ENCODE measurements around the gene AKAP9.

The AKAP9 gene

DNA sequence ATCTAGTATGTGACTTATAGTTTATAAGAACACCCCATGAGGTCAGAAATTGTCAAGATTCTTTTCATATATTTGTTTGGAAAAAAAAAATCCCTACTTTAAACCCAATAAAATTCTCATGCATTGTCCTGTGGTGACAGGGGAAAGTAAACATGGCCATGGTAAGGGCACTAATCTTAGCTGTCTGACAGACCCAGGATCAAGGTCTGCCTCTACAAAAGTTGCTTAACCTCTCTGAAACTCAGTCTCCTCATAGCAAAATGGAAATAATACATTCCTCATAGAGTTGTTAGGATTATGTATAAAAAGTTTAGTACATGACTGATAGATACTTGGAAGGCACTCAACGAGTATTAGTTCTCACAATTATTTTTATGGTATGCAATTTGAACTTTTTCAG lies 22.3 kb upstream of the AKAP9 start:
- no peak for DNase-seq (ENCODE audit: low read depth in 1 of 2, low spot score in 1 of 2)
- Histone ChIP-seq H3K27ac (replicated peaks) (no peak overlapping the region), H3K4me3 (replicated peaks; ENCODE audit: insufficient read depth, low read length) (no peak overlapping the region), H3K27me3 (ENCODE audit: insufficient read depth, poor library complexity, severe bottlenecking) (no peaks in the 10 kb centered on the region)
- TF ChIP-seq, protein P1, sequence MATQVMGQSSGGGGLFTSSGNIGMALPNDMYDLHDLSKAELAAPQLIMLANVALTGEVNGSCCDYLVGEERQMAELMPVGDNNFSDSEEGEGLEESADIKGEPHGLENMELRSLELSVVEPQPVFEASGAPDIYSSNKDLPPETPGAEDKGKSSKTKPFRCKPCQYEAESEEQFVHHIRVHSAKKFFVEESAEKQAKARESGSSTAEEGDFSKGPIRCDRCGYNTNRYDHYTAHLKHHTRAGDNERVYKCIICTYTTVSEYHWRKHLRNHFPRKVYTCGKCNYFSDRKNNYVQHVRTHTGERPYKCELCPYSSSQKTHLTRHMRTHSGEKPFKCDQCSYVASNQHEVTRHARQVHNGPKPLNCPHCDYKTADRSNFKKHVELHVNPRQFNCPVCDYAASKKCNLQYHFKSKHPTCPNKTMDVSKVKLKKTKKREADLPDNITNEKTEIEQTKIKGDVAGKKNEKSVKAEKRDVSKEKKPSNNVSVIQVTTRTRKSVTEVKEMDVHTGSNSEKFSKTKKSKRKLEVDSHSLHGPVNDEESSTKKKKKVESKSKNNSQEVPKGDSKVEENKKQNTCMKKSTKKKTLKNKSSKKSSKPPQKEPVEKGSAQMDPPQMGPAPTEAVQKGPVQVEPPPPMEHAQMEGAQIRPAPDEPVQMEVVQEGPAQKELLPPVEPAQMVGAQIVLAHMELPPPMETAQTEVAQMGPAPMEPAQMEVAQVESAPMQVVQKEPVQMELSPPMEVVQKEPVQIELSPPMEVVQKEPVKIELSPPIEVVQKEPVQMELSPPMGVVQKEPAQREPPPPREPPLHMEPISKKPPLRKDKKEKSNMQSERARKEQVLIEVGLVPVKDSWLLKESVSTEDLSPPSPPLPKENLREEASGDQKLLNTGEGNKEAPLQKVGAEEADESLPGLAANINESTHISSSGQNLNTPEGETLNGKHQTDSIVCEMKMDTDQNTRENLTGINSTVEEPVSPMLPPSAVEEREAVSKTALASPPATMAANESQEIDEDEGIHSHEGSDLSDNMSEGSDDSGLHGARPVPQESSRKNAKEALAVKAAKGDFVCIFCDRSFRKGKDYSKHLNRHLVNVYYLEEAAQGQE (IDR thresholded peaks at IDR 0.05; ENCODE audit: insufficient replicate concordance, low read depth), result no peak
- TF ChIP-seq GABPA (IDR thresholded peaks at IDR 0.05; ENCODE audit: low read depth), result no peak
- TF ChIP-seq SPI1 (IDR thresholded peaks at IDR 0.05; ENCODE audit: borderline replicate concordance, low read depth), result no peak
- TF ChIP-seq POLR2AphosphoS5 (IDR thresholded peaks at IDR 0.05; ENCODE audit: low read depth), result no peak
- TF ChIP-seq, protein P2, sequence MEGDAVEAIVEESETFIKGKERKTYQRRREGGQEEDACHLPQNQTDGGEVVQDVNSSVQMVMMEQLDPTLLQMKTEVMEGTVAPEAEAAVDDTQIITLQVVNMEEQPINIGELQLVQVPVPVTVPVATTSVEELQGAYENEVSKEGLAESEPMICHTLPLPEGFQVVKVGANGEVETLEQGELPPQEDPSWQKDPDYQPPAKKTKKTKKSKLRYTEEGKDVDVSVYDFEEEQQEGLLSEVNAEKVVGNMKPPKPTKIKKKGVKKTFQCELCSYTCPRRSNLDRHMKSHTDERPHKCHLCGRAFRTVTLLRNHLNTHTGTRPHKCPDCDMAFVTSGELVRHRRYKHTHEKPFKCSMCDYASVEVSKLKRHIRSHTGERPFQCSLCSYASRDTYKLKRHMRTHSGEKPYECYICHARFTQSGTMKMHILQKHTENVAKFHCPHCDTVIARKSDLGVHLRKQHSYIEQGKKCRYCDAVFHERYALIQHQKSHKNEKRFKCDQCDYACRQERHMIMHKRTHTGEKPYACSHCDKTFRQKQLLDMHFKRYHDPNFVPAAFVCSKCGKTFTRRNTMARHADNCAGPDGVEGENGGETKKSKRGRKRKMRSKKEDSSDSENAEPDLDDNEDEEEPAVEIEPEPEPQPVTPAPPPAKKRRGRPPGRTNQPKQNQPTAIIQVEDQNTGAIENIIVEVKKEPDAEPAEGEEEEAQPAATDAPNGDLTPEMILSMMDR (IDR thresholded peaks at IDR 0.05; ENCODE audit: insufficient read depth, low read length), result no peak

DNA sequence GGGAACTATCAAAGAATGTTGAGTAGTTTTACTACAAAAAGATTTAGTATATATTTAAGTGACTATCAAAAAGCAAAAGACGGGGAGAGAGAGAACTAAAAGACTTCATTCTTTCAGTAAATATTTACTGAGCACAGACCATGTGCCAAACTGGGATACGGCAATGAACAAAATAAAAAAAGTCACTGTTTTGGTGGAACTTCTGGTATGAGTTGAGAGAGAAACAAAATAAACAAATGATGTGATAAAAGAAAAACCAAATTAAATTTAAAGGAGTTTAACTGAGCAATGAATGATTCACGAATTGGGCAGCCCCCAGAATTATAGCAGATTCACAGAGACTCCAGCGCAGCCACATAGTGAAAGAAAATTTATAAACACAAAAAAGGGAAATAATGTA lies 17.8 kb upstream of the AKAP9 start:
- Histone ChIP-seq H3K4me3 (replicated peaks; ENCODE audit: insufficient read depth, low read length) (no peak overlapping the region), H3K27me3 (ENCODE audit: insufficient read depth, poor library complexity, severe bottlenecking) (no peaks in the 10 kb centered on the region), H3K27ac (replicated peaks) (no peak overlapping the region)
- no peak for DNase-seq (ENCODE audit: low read depth in 1 of 2, low spot score in 1 of 2)
- no peak for TF ChIP-seq GABPA (IDR thresholded peaks at IDR 0.05; ENCODE audit: low read depth)
- TF ChIP-seq, protein P1 (IDR thresholded peaks at IDR 0.05; ENCODE audit: insufficient replicate concordance, low read depth), result no peak
- no peak for TF ChIP-seq POLR2AphosphoS5 (IDR thresholded peaks at IDR 0.05; ENCODE audit: low read depth)
- no peak for TF ChIP-seq SPI1 (IDR thresholded peaks at IDR 0.05; ENCODE audit: borderline replicate concordance, low read depth)
- TF ChIP-seq, protein P2 (IDR thresholded peaks at IDR 0.05; ENCODE audit: insufficient read depth, low read length), result no peak

DNA sequence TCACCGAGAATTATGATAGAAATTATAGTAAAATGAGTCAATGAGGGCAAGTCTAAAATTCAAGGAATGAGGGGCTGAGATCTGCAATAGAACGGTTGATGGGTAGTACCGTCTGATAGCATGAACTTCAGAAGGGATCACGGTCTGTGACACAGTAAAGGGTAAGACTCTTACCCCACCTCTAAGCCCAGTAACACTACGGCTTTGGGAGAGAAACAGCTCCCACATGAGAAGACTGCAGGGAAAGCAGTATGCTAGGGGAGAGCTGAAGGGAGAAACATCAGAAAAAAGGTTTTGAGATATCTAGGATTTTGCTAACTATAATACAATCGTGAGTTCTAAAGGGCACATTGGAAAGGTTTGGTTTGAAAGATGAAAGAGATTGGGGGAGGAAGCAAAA lies 12.8 kb upstream of the AKAP9 start:
- DNase-seq (ENCODE audit: low read depth in 1 of 2, low spot score in 1 of 2), result no peak
- TF ChIP-seq SPI1 (IDR thresholded peaks at IDR 0.05; ENCODE audit: borderline replicate concordance, low read depth) (no peak), POLR2AphosphoS5 (IDR thresholded peaks at IDR 0.05; ENCODE audit: low read depth) (no peak), GABPA (IDR thresholded peaks at IDR 0.05; ENCODE audit: low read depth) (no peak)
- TF ChIP-seq, protein P1 (IDR thresholded peaks at IDR 0.05; ENCODE audit: insufficient replicate concordance, low read depth), result no peak
- TF ChIP-seq, protein P2 (IDR thresholded peaks at IDR 0.05; ENCODE audit: insufficient read depth, low read length), result no peak
- Histone ChIP-seq H3K27me3 (ENCODE audit: insufficient read depth, poor library complexity, severe bottlenecking) (no peaks in the 10 kb centered on the region), H3K4me3 (replicated peaks; ENCODE audit: insufficient read depth, low read length) (no peak overlapping the region), H3K27ac (replicated peaks) (no peak overlapping the region)

All from HL-60 (cell line).